ENCODE measurements around the gene ELOA2.
"Not testable (repeated sequence)": the region's sequence is repeated elsewhere in the genome, so short reads cannot be mapped to it uniquely, and the experiment has no call there.

ELOA2 gene, protein sequence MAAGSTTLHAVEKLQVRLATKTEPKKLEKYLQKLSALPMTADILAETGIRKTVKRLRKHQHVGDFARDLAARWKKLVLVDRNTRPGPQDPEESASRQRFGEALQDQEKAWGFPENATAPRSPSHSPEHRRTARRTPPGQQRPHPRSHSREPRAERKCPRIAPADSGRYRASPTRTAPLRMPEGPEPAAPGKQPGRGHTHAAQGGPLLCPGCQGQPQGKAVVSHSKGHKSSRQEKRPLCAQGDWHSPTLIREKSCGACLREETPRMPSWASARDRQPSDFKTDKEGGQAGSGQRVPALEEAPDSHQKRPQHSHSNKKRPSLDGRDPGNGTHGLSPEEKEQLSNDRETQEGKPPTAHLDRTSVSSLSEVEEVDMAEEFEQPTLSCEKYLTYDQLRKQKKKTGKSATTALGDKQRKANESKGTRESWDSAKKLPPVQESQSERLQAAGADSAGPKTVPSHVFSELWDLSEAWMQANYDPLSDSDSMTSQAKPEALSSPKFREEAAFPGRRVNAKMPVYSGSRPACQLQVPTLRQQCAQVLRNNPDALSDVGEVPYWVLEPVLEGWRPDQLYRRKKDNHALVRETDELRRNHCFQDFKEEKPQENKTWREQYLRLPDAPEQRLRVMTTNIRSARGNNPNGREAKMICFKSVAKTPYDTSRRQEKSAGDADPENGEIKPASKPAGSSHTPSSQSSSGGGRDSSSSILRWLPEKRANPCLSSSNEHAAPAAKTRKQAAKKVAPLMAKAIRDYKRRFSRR

DNA sequence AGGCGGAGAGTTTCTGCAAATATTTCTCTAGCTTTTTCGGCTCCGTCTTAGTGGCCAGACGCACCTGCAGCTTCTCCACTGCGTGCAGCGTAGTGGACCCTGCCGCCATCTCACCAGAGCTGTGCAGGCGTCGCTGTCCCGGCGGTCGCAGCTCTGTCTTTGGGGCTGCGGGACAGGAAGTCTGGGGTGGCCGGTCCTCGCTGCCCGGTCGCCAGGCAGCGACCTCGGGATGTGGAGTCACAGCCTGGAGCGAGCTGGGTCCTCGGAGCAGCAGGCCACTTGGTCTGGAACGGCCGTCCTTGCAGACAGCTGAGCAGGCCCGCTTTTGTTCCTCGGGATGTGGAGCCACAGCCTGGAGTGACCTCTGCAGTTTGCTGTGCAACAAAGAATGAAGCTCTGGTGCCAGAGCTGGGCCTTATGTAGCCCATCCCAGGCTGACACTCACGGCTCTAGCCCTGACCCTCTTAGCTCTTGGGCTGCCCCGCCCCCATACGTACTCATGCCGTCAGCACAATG lies at the start of gene ELOA2:
TSS of gene ELOA2 (minus strand) at position 466 of the 516 bp plus-strand sequence. CDS start at position 109, 357 bp downstream.
- DNase-seq (ENCODE audit: low read depth): no peak

DNA sequence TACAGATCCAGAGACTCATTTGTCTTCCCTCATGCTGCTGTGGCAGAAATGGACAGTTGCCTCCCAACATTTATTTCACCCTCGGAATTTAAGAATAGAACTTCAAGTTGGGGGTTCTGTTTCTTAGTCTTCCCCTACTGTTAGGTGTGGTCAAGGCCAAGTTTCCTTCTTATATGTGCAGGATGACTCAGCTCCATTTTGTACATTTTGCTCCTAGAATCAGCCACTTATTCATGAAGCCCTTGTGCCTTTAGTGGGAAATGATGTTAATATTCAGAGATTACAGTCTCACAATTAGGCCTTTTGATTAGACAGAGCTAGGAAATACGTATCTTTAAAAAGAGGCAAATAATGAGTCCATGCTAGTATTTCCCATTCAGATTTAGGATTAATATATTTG lies 46.2 kb upstream of the ELOA2 start:
- DNase-seq (ENCODE audit: low read depth): no peak

DNA sequence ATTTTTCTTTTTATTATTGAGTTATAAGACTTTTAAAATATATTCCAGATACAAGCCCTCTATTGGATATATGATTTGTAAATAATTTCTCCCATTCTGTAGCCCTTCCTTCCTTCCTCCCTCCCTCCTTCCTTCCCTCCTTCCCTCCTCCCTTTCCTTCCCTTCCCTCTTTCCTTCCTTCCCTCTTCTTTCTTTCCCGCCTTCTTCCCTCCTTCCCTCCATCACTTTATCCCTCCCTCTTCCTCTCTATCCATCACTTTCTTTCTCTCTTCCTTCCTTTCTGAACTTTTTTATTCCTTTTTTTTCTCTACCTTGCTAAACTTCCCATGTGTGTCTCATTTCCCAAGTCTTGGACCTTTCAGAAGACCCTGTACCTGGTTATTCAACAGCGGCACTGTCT lies 45.5 kb upstream of the ELOA2 start:
- DNase-seq (ENCODE audit: low read depth): no peak

DNA sequence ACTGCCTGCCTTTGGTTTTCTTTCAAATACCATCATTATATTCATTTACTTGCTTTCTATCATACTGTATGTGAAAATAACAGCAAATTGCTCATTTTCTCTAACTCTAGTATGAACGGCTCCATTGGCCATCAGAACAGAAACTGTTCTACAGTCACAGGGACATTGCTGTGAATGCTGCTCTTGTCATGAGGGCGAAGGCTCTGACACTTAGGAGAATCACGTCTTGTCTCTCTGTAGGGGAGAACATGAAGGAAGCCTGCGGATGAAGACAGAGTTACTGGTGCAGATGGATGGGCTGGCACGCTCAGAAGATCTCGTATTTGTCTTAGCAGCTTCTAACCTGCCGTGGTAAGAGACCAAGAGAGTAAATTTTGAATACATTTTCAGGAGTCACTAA lies 41.7 kb upstream of the ELOA2 start:
- no peak for DNase-seq (ENCODE audit: low read depth)

DNA sequence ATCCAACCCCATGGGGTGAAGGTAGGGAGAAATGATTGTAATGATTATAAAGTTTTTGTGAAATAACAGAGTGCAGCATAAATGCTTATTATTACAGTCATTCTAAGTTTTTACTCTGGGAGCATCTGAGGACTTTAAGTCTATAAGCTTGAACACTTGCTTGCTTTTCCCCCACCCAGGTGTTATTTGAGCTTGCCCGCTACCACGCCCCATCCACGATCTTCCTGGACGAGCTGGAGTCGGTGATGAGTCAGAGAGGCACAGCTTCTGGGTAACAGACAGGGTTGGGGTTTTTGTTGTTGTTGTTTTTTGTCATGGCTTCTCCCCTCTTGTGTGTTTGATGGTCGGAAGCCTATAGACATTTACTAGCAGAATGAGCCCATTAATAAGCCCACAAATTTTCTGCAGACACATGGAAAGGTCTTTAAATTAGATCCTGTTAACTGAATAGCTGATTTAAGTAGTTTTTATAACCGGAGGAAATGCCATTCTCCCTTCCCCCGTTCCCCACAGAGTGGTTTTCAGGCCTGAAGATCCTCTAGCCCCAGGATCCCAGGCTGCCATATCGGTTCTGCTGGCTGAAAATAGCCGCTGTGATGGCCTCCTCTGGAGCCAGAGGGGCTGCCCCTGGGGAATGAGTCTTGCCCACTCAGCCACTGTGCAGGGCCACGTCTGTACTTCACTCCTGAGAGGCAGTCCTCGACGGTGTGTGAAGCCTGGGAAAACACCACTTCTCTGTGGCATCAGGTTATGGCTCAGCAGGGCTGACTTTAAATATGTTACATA lies 39.9 kb upstream of the ELOA2 start:
- no peak for DNase-seq (ENCODE audit: low read depth)

DNA sequence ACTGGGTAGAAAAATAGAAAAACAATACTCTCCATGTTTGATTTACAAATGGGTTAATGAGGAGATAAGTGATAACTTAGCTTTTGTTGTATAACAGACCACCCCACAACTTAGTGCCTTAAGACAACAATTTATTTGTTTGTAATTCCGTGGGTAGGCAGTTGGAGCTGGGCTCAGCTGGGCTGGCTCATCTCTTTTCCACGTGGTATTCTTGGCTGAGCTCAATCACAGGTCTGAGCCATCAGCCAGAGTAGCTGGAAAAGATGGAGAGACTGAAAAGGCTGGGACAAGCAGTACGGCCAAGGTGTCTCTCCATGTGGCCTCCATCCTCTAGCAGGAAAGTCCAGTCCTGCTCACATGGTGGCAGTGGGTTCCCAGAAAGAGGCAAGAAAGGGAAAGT lies 32.2 kb upstream of the ELOA2 start:
- no peak for DNase-seq (ENCODE audit: low read depth)

DNA sequence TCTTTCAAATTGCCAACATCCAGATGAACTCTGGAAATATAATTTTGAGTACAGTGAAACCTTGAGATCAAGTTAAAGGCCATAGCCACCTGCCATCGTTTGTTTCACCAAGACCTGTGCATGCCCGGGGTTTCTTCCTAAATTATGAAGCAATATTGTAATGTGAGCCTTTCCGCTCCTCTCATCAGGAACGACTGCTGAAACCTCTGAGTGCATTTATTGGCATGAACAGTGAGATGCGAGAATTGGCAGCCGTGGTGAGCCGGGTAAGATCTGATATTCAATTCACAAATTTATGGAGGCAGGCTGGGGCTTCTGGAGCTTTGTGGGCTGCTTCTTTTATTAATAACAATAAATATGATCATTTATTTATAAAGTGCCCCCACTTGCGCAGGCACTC lies 27.7 kb upstream of the ELOA2 start:
- no peak for DNase-seq (ENCODE audit: low read depth)

DNA sequence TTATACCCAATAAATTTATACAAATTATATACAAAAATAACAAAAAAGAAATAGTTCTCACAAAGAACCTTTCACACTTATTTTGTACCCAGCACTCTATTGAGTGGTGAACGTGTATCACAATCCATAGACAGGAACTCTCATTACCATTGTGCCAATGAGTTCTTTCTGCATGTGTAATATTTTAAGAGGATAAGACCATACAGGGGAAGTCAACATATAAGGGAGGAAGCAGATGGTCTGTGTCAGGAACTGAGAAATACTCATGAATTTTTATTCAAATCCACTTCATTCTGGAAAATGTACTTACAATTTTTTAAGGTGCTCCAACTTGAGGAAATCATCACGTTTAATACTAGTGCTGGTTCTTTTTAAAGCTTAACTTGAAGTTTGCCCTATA lies 27.1 kb upstream of the ELOA2 start:
- DNase-seq (ENCODE audit: low read depth): no peak

DNA sequence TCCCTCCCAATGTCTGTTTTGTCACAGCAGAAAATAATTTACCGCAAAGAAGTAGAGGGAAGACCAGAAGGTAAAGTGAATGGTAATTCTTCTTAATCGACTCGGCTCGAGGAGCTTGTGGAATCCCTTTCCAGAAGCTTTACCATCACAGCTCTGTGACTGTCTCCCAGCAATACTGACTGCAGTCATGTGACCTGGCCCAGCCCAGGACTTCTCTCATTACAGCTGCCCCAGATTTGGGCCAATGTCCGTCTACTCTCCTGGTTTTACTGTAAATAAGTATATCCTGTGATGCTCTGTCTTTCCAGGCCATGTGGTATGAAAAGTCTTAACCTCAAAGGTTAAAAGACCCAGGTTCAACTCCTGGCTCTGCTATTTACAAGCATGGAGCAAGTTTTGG lies 18.9 kb upstream of the ELOA2 start:
- no peak for DNase-seq (ENCODE audit: low read depth)

DNA sequence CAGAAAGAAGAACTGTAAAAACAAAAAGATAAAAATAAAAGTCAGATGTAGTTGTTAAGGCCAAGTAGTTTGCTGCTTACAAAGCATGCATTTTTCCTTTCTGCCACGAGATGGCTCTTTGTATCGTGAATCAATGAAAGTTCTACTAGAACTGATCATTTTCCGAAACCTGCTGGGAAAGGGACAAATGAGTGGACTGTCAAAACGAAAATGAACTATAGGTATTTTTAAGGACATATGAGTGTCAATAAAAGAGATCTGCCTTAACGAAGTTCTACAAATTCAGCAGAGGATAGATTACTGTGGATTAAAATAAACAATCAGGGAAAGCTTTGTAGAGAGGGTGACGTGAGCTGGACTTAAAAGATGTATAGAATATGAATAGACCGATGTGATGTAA lies 15.0 kb upstream of the ELOA2 start:
- no peak for DNase-seq (ENCODE audit: low read depth)

DNA sequence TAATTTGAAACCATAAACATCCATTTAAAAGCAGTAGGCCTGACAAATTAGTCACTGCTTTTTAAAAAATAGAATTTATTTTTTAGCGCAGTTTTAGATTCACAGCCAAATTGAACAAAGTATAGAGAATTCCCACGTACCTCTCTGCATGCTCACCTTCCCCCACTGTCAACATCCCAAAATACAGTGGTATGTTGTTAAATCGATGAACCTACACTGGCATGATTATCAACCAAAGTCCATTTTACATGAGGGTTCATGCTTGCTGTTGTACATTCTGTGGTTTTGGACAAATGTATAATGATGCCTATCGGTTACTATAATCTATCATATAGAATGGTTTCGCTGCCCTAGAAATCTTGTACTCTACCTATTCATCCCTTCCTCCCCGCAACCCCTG lies 5.6 kb upstream of the ELOA2 start:
- no peak for DNase-seq (ENCODE audit: low read depth)

DNA sequence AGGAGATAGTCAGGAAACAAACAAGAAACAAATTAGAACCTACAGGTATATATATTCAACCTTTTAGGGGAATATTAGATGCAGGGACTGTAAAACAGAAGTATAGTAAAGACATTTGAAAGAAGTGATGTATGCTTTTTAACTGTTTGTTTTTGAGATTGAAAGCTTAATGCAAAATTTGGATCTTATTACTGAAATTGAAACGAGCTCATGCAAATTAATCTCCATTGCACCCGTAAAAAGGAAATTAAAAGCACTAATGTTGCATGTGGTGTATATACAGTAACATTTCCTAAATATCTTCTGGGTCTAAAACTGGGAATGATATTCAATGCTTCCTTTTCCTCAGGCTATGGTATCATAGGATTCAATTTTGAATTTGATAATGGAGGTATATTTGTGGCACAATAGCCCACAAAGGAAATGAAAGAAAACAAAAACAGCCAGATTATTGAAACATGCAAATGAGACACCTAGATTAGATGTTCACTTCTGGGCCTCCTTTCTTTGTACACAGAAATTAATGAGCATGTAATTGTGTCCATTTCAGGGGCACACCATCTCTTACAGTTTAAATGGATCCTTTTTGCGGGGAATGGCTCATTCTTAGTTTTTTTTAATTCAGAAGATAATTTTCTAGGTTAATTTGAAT lies 1.6 kb upstream of the ELOA2 start:
- DNase-seq (ENCODE audit: low read depth): no peak

DNA sequence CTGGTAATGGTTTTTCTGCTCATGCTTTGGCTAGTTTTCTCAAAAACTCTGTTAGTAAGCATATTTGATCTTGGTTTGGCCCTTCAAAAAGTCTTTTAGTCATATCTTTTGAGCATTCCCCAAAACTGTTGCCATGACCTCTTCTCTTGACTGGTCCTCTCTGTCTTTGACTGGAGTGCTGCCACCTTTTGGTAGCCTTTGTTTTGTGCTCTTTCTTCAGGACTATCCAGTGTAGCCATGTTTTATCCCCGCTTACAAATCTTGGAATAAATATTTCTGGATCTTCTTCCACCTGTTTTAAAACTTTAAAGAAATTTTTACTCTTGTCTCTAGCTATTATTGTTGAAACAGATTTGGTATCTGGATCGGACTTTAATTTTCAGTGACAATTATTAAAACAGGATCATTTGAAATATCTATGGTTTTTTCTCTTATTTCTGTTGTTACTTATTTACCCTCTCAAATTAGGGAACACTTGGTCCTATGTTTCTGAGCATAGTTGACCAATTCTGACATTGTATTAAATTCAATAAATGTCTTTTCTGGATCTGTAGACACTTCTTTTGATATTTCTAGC lies 965 bp upstream of the ELOA2 start:
- no peak for DNase-seq (ENCODE audit: low read depth)

DNA sequence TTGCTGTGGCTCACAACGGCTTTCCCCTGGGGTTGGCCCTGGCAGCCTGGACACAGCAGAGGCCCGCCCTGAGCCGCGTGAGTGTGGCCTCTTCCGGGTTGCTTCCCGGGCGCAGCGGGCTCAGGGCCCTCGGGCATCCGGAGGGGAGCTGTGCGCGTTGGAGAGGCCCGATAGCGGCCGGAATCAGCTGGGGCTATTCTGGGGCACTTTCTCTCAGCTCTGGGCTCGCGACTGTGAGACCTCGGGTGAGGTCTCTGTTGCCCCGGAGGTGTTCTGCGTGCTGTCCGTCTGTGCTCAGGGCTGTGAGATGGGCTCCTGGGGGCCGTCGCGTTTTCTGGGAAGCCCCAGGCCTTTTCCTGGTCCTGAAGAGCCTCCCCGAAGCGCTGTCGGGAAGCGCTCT lies 830 bp downstream of the ELOA2 start:
- not testable (repeated sequence) for DNase-seq (ENCODE audit: low read depth)

DNA sequence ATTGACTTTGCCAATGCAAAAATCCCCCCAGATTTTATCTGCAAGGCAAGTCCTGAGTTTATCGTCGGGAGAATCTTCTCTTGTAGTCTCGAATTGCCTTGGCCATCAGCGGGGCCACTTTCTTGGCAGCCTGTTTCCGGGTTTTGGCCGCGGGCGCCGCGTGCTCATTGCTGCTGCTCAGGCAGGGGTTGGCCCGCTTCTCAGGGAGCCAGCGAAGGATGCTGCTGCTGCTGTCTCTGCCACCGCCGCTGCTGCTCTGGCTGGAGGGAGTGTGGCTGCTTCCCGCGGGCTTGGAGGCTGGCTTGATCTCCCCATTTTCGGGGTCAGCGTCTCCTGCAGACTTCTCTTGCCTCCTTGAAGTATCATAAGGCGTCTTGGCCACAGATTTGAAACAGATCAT lies 2.5 kb downstream of the ELOA2 start:
- DNase-seq (ENCODE audit: low read depth): no peak

DNA sequence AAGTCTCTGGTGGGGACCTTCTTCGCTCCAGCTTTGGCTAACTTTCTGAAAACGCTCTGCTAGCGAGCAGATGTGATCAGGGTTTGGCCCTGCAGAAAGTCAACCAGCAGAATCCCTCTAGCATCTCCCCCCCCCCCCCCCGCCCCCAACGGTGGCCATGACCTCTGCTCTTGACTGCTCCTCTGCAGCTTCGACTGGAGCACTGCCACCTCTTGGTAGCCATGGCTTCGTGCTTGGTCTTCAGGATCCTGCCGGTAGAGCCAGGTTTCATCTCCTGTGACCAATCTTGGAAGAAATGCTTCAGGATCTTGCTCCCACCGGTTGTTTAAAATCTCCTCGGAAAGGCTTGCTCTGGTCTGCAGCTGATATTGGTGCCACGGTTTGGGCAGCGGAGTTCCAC lies 4.5 kb downstream of the ELOA2 start:
- DNase-seq (ENCODE audit: low read depth): not testable (repeated sequence)

DNA sequence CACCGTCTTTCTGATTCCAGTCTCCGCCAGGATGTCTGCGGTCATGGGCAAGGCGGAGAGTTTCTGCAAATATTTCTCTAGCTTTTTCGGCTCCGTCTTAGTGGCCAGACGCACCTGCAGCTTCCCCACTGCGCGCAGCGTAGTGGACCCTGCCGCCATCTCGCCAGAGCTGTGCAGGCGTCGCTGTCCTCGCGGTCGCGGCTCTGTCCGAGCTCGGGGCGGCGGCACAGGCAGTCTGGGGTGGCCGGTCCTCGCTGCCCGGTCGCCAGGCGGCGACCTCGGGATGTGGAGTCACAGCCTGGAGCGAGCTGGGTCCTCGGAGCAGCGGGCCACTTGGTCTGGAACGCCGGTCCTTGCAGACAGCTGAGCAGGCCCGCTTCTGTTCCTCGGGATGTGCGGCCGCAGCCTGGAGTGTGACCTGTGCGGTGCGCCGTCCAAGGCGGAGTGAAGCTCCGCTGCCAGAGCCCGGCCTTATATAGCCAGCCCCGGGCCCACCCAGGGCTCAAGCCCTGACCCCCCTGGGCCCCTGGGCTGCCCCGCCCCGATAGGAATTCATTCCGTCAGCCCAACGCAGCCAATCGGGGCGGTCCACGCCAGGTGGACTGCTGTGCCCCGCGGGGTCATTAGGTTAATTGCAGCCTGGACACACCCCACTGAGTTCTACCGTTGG lies 5.6 kb downstream of the ELOA2 start:
- DNase-seq (ENCODE audit: low read depth): not testable (repeated sequence)

DNA sequence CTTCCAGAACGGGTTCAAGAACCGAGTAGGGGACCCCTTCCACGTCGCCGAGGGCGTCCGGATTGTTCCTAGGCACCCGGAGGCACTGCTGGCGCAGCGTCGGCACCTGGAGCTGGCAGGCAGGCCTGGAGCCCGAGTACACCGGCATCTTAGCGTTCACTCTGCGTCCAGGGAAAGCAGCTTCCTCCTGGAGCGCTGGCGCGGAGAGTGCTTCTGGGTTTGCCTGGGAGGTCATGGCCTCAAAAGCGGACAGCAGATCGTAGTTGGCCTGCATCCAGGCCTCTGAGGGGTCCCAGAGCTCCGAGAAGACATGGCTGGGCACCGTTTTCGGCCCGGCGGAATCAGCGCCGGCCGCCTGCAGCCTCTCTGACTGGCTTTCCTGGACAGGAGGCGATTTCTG lies 6.7 kb downstream of the ELOA2 start:
- not testable (repeated sequence) for DNase-seq (ENCODE audit: low read depth)

DNA sequence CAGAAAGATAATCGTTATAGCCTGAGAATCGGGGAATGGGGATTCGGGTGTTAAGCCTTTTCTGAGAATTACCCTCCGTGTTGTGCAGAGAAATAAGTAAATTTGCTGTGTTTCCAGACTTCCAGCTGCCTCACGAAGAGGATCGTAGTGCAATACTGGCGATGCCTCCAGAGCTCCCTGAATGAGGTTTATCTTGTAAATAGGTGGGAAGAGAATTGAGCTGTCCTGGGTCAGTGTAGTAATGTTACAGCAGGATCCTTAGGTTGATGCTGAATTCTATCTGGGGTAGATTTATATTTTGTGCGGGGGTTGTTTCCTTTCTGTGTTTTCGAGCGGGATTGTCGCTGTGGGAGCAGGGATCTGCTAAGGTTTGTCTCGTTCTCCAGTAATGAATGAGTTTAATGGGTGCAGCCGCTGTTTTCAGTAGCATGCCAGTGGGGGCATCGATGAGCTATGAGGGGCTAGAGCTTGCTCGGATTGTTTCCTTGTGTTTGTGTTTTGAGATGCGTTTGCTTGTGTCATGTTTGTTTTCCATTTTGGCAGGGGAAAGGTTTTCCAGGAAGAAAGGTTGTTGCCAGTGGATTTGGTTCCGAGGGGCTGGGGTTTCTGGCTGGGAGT lies 9.8 kb downstream of the ELOA2 start:
- DNase-seq (ENCODE audit: low read depth): not testable (repeated sequence)

DNA sequence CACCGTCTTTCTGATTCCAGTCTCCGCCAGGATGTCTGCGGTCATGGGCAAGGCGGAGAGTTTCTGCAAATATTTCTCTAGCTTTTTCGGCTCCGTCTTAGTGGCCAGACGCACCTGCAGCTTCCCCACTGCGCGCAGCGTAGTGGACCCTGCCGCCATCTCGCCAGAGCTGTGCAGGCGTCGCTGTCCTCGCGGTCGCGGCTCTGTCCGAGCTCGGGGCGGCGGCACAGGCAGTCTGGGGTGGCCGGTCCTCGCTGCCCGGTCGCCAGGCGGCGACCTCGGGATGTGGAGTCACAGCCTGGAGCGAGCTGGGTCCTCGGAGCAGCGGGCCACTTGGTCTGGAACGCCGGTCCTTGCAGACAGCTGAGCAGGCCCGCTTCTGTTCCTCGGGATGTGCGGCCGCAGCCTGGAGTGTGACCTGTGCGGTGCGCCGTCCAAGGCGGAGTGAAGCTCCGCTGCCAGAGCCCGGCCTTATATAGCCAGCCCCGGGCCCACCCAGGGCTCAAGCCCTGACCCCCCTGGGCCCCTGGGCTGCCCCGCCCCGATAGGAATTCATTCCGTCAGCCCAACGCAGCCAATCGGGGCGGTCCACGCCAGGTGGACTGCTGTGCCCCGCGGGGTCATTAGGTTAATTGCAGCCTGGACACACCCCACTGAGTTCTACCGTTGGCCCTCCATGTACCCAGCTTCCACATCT lies 11.5 kb downstream of the ELOA2 start:
- DNase-seq (ENCODE audit: low read depth): not testable (repeated sequence)
